Glutamatergic neuron (in vitro differentiated cells): Measurements from ENCODE around the gene PRRG2. TPM values are rescaled to one million over a fixed set of nuclear protein-coding genes. Genes with fewer than 3 reads are reported as not detected.

Experiments
- DNase-seq: peaks from one replicate; pipeline ENCODE4 v3.0.0; 2022
- H3K27ac Mint-ChIP-seq: one replicate; pipeline ENCODE4 v1.8.0; 2020; ENCODE audit warnings: mild to moderate bottlenecking, mixed read lengths, inconsistent platforms; ENCODE audit not compliant: unreplicated experiment
- H3K27me3 Mint-ChIP-seq: one replicate; pipeline ENCODE4 v1.8.0; 2020; ENCODE audit warnings: mild to moderate bottlenecking, moderate library complexity, mixed read lengths, inconsistent platforms; ENCODE audit not compliant: unreplicated experiment
- H3K36me3 Mint-ChIP-seq: one replicate; pipeline ENCODE4 v1.8.0; 2020; ENCODE audit warnings: mild to moderate bottlenecking, mixed read lengths, inconsistent platforms; ENCODE audit not compliant: unreplicated experiment
- H3K4me1 Mint-ChIP-seq: one replicate; pipeline ENCODE4 v1.8.0; 2020; ENCODE audit warnings: mild to moderate bottlenecking, low read depth, mixed read lengths, inconsistent platforms; ENCODE audit not compliant: unreplicated experiment
- H3K4me3 Mint-ChIP-seq: one replicate; pipeline ENCODE4 v1.8.0; 2020; ENCODE audit warnings: mild to moderate bottlenecking, mixed read lengths, inconsistent platforms; ENCODE audit not compliant: unreplicated experiment
- H3K9me3 Mint-ChIP-seq: one replicate; pipeline ENCODE4 v1.8.0; 2020; ENCODE audit warnings: mild to moderate bottlenecking, moderate library complexity, mixed read lengths, inconsistent platforms; ENCODE audit not compliant: unreplicated experiment
- CTCF ChIP-seq: fragments of 200-600 bp; sonication (generic); IDR thresholded peaks from one replicate; pipeline ENCODE4 v1.5.0; 2021; ENCODE audit not compliant: partially characterized antibody, unreplicated experiment
- total RNA-seq: library from RNA; stranded (reverse); fragmentation: NEBNext Ultra II Directional; extraction: Animal tissue kit (Norgen Biotek cat#: 25700); gene quantifications from one replicate; pipeline ENCODE4 v1.2.1, GENCODE V29; 2021; ENCODE audit not compliant: unreplicated experiment

The PRRG2 gene
- total RNA-seq, 1 donor from 2014 or later, result 0.29 TPM

- Mint-ChIP-seq H3K9me3 (no peaks in the 10 kb centered on the region), H3K27ac (no peak overlapping the region), H3K4me1 (peaks cover 12% of the 10 kb centered on the region), H3K27me3 (peaks cover 3% of the 10 kb centered on the region), H3K4me3 (no peak overlapping the region), H3K36me3 (no peaks in the 10 kb centered on the region)
- no peak for DNase-seq
- no peak for TF ChIP-seq CTCF
Observed at GRCh38 chr19:49609499-49610092, 28.5 kb downstream of the PRRG2 start.

GRCh38 chr19:49613374-49613773 is 32.3 kb downstream of the PRRG2 start:
- peaks cover 12% of the 10 kb centered on the region for H3K4me1 Mint-ChIP-seq
- H3K27ac Mint-ChIP-seq, result no peak overlapping the region
- no peak for DNase-seq
- H3K9me3 Mint-ChIP-seq, result no peaks in the 10 kb centered on the region
- TF ChIP-seq CTCF, result no peak
- no peaks in the 10 kb centered on the region for H3K36me3 Mint-ChIP-seq
- H3K27me3 Mint-ChIP-seq, result peaks cover 9% of the 10 kb centered on the region
- no peak overlapping the region for H3K4me3 Mint-ChIP-seq

GRCh38 chr19:49614096-49614833 is 33.1 kb downstream of the PRRG2 start:
- H3K27ac Mint-ChIP-seq, result peak overlapping the region; percentile 41
- no peak for TF ChIP-seq CTCF
- no peaks in the 10 kb centered on the region for H3K9me3 Mint-ChIP-seq
- DNase-seq, result no peak
- no peaks in the 10 kb centered on the region for H3K36me3 Mint-ChIP-seq
- H3K4me1 Mint-ChIP-seq, result peaks cover 12% of the 10 kb centered on the region
- H3K27me3 Mint-ChIP-seq, result peaks cover 9% of the 10 kb centered on the region
- H3K4me3 Mint-ChIP-seq, result peak overlapping the region; percentile 50

GRCh38 chr19:49615861-49616260 is 34.7 kb downstream of the PRRG2 start:
- H3K27me3 Mint-ChIP-seq, result peaks cover 9% of the 10 kb centered on the region
- H3K36me3 Mint-ChIP-seq, result no peaks in the 10 kb centered on the region
- no peak for TF ChIP-seq CTCF
- no peak overlapping the region for H3K27ac Mint-ChIP-seq
- no peak overlapping the region for H3K4me3 Mint-ChIP-seq
- no peak for DNase-seq
- no peaks in the 10 kb centered on the region for H3K9me3 Mint-ChIP-seq
- peaks cover 12% of the 10 kb centered on the region for H3K4me1 Mint-ChIP-seq

GRCh38 chr19:49616532-49616931 is 35.4 kb downstream of the PRRG2 start:
- Mint-ChIP-seq H3K4me3 (no peak overlapping the region), H3K36me3 (no peaks in the 10 kb centered on the region), H3K27me3 (peaks cover 9% of the 10 kb centered on the region), H3K4me1 (peaks cover 12% of the 10 kb centered on the region), H3K27ac (no peak overlapping the region), H3K9me3 (no peaks in the 10 kb centered on the region)
- TF ChIP-seq CTCF, result no peak
- DNase-seq, result no peak
